ELF-1 (cell line): ENCODE measurements around the gene FA2H.
"Not testable (repeated sequence)": the region's sequence is repeated elsewhere in the genome, so short reads cannot be mapped to it uniquely, and the experiment has no call there.

Experiments
- DNase-seq: peaks from one replicate; pipeline ENCODE4 v3.0.0-alpha.2; 2016; ENCODE audit warnings: low read depth, low spot score

The FA2H gene

DNA sequence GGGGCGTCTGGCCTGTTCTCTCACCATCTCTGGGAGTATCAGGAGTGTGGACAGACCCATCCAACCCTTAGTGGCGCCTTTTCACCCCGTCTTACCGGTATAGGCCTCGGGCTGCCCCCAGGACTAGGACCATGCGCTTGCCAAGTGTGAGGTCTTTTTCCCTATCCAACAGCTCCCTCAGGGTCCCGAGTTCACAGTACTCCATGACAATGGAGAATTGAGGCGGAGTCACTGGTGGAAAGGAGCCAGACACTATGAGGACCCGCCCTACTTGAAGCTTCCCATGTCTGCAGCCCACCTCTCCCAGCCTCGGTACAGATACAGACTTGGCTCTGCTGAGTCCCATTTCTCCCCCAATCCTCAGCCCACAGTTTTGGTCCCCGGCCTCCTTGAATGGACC lies 92.1 kb downstream of the FA2H start:
- DNase-seq = peak; percentile 47

DNA sequence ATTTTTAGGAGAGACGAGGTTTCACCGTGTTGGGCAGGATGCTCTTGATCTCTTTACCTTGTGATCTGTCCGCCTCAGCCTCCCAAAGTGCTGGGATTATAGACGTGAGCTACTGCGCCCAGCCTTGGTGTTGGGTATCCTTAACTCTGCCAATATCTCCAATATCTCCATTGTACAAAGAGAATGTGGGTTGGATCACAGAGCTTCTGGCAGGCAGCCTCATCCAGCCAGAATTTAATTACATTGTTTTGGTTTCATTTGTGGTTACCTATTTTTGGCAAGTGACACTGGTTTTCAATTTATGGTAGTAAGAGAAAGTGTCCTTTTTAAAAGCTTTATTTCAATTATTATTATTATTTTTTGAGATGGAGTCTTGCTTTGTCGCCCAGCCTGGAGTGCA lies 93.9 kb downstream of the FA2H start:
- no peak for DNase-seq

DNA sequence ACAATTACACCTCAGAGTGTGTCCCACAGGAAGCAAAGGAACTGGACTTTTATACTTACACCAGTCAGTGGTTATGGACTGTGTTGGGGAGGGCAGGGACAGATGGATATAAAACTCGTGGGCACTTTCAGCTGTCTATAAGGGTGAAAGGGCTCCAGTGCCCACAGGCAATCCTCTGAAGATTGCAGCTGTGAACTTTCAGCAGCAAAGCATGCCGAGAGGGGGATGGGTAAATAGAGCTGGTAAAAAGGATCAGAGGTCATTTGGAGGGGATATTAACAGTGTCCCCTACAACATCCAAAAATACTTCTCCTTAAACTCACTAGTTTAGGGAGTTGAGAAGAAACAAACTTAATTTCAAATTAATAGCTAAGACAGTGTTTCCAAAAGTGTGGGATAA lies 94.6 kb downstream of the FA2H start:
- DNase-seq = no peak

DNA sequence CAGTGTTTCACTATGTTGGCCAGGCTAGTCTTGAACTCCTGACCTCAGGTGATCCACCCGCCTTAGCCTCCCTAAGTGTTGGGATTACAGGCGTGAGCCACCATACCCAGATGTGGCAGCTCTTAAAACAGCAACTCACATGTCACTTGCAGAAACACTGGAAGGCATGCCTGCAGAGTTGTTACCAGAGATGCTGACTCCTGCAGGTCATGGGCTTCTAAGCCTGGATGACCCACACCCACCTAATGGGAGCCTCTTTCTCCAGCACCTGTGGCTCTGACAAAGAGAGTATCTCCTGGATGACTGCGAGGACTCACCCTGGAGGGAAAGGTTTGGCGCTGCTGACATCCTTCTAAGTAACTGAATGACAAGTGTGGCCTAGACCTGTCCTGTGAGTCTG lies 96.8 kb downstream of the FA2H start:
- DNase-seq = peak; percentile 56

DNA sequence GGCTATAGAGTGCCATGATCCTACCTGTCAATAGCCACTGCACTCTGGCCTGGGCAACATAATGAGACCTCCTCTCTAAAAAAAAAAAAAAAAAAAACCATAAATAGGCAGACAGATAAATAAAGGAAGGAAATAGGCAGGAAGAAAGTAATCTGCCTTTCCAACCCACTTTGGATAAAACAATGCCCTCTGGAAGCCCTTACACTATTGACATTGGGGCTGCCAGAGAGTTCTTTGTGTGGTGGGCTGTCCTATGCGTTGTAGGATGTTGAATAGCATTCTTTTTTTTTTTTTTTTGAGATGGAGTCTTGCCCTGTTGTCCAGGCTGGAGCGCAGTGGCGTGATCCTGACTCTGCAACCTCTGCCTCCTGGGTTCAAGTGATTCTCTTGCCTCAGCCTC lies 100.7 kb downstream of the FA2H start:
- no peak for DNase-seq

DNA sequence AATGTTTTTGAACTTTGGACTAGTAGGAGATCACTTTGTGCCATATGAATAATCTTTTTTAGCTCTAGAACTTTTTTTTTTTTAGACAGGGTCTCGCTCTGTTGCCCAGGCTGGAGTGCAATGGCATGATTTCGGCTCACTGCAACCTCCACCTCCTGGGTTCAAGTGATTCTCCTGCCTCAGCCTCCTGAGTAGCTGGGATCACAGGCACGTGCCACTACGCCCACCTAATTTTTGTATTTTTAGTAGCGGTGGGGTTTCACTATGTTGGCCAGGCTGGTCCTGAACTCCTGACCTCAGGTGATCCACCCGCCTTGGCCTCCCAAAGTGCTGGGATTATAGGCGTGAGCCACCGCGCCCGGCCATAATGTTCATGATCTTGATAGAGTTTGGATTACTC lies 105.7 kb downstream of the FA2H start:
- DNase-seq = not testable (repeated sequence)

DNA sequence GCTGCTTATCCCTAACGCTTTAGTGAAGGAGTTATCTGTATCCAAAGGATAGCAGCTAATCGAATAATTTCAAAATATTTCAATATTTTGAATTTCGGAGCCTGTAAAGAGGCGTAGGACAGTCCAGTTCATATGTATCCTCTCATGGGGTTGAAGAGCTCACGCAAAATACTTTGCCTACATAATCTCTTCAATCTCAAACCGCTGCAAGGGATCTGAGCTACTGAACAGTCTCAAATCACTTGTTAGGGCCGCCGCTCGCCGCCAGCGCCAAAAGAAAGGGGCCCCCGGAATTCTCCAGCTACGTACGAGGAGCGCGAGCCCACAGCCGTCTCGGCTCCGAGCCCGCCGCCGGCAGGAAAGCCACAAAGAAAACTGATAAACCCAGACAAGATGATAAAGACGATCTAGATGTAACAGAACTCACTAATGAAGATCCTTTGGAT lies 107.3 kb downstream of the FA2H start:
- peak; percentile 78 for DNase-seq

DNA sequence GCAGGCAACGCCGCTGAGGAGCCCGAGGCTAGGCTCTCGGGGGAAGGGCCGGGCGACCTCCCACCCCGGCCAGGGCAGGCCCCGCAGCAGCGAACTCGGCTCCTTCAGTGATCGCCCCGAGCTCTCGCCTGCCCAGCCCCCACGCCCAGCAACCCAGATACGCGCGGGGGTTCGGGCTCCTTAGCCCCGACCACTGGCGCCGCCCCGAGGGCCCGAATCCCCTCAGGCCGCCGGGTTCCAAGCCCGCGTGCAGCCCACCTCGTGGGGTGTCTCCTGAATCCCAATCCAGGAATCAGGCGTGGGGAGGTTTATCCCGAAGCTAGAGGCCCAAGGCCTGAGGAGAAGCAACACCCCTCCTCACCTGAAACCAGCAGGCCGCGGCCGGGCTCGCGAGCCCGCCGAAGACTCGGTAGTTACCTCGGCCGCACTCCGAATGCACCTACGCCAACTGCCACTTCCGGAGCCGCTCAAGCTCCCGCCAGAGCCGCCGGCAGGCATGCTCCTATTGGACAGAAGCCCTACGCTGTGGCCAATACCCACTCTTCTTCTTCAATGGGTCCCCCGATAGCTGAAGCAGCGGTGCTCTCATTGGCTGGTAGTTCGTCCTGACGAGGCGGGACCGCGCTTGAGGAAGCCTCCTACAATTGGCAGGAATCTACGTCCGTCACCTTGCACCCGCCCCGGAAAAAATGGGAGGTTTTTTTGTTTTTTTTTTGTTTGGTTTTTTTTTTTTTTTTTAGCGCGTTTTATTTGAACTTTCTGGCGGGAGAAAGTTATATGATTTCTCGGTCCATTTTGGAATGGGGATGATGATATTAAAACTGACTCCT lies 108.0 kb downstream of the FA2H start, which contains the start of gene RFWD3:
TSS of gene RFWD3 (minus strand) at position 453 of the 830 bp plus-strand sequence. CDS start 5,428 bp downstream, outside the sequence.
- peak; percentile 99 for DNase-seq

DNA sequence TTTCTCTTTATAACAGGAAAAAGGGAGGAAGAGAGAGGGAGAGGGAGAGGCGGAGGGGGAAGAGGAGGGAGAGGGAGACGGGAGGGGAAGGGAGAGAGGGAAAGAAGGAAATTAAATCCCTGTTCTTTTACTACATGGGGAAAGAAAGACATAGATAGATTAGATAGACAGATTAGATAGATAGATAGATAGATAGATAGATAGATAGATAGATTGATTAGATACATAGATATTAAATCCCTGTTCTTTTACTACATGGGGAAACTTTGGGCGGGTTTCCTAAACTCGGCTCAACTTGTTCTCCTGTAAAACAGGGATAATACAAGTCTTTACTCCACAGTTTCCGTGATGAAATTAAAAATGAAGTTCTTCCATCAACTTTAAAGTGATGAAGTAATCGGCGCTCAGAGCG lies 108.6 kb downstream of the FA2H start:
- DNase-seq = no peak
